BJ (cell line): Measurements from ENCODE around the gene PSD2. TPM values are rescaled to one million over a fixed set of nuclear protein-coding genes. Genes with fewer than 3 reads are reported as not detected.

Source experiments
- CTCF ChIA-PET: fragments of 350-600 bp; formaldehyde crosslinking; extraction: SDS; loops from one replicate; lab custom pipeline; 2021; ENCODE audit warnings: antibody characterized with exemption, inconsistent platforms; lab: Yijun Ruan, JAX
- POLR2A ChIA-PET: fragments of 300-600 bp; sonication (Branson Sonifier 250); formaldehyde crosslinking; extraction: SDS; loops from one replicate; lab custom pipeline; 2021; ENCODE audit warnings: antibody characterized with exemption; lab: Charles Lee
- DNase-seq: peaks from one replicate; pipeline ENCODE4 v3.0.0-alpha.2; 2011; ENCODE audit warnings: low read depth
- H3K27me3 ChIP-seq: 2 replicates; pipeline ENCODE4 v1.6.0; 2011; ENCODE audit warnings: low read length; ENCODE audit not compliant: control insufficient read depth, insufficient read depth
- H3K36me3 ChIP-seq: 2 replicates; pipeline ENCODE4 v1.5.1; 2011; ENCODE audit warnings: low read length; ENCODE audit not compliant: control insufficient read depth, insufficient read depth
- H3K4me3 ChIP-seq: 2 replicates; pipeline ENCODE4 v1.5.1; 2011; ENCODE audit warnings: low read depth, mild to moderate bottlenecking, control low read depth, low read length
- polyA plus RNA-seq: library from polyadenylated mRNA; depleted of rRNA; stranded (reverse); fragments of >200 nt; gene quantifications from 2 replicates; pipeline ENCODE4 v1.2.3, GENCODE V29; 2011
- TF ChIP-seq, protein P1 (sequence below): IDR thresholded peaks from 2 replicates; pipeline ENCODE4 v1.5.1; 2011; ENCODE audit warnings: low read depth, mild to moderate bottlenecking, control low read depth, inconsistent platforms, low read length, moderate library complexity; ENCODE audit not compliant: insufficient read depth

The PSD2 gene
- polyA plus RNA-seq, 1 experiment, result 0.04 TPM

DNA sequence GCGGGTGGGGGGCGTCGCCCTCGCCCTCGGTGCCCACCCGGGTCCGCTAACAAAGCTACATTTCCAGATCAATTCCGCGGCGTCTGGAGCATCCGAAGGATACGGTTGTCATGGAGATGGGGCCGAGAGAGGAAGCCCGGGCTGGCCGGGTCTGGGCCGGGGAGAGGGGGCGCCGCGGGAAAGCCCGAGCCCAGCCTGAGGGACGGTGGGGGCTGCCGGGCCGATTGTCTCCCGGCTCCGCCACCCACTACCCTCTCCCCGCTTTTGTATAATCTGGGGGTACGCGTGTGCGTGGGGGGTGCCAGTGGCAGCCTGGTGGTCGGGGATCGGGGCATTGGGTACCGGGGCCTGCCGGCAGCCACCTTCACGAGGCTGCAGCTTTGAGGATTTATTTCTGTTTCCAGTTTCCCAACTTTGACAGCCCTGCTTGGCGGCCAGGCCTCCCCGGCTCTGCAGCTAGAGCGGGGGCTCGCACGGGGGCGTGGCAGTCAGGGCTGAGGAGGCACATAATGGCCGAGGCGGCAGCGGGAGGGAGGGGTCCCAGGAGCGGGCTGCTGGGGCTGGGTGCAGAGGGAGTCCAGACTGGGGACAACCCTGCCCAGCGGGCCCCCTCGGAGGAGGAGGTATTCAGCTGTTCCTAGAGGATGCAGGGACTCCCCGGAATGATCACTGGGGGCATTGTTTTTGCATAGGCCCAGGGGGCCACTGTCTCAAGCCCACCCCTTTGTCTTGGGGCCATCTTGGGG is 626 bp downstream of the PSD2 start:
- DNase-seq, result no peak
- CTCF ChIA-PET, result interaction anchor here (0.8 to 3.7 kb wide), 5 partner anchors 8 to 172 kb away, joined by 3 to 28 read pairs (median 3); no protein-coding TSS in a partner anchor
- no peak overlapping the region for H3K4me3 ChIP-seq
- H3K27me3 ChIP-seq, result peaks cover 53% of the 10 kb centered on the region
- POLR2A ChIA-PET, result no interaction called here
- no peaks in the 10 kb centered on the region for H3K36me3 ChIP-seq
- TF ChIP-seq, protein P1, sequence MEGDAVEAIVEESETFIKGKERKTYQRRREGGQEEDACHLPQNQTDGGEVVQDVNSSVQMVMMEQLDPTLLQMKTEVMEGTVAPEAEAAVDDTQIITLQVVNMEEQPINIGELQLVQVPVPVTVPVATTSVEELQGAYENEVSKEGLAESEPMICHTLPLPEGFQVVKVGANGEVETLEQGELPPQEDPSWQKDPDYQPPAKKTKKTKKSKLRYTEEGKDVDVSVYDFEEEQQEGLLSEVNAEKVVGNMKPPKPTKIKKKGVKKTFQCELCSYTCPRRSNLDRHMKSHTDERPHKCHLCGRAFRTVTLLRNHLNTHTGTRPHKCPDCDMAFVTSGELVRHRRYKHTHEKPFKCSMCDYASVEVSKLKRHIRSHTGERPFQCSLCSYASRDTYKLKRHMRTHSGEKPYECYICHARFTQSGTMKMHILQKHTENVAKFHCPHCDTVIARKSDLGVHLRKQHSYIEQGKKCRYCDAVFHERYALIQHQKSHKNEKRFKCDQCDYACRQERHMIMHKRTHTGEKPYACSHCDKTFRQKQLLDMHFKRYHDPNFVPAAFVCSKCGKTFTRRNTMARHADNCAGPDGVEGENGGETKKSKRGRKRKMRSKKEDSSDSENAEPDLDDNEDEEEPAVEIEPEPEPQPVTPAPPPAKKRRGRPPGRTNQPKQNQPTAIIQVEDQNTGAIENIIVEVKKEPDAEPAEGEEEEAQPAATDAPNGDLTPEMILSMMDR, result no peak

DNA sequence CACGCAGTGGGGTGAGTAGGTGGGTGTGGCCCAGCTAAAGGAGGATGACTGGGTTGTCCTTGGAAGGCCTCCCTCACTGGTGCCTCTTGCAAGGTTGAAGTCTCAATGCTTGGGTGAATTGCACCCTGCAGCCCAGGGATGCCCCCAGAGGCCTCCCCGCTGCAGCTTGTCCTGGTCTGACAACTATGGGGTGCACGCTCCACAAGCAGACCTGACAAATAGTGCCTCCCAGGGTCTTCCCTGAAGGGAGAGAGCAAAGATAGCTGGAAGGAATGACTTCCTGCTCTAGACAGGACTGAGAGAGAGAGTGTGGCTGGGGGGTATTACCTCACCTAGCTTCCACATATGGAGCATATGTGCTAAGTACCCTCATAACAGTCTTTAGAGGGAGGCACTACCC is 1.7 kb downstream of the PSD2 start:
- Histone ChIP-seq H3K4me3 (no peak overlapping the region), H3K27me3 (peaks cover 55% of the 10 kb centered on the region), H3K36me3 (no peaks in the 10 kb centered on the region)
- ChIA-PET POLR2A (no interaction called here), CTCF (interaction anchor here (0.7 to 3.7 kb wide), 4 partner anchors 9 to 171 kb away, joined by 3 to 28 read pairs (median 3); no protein-coding TSS in a partner anchor)
- no peak for DNase-seq
- TF ChIP-seq, protein P1, result no peak

DNA sequence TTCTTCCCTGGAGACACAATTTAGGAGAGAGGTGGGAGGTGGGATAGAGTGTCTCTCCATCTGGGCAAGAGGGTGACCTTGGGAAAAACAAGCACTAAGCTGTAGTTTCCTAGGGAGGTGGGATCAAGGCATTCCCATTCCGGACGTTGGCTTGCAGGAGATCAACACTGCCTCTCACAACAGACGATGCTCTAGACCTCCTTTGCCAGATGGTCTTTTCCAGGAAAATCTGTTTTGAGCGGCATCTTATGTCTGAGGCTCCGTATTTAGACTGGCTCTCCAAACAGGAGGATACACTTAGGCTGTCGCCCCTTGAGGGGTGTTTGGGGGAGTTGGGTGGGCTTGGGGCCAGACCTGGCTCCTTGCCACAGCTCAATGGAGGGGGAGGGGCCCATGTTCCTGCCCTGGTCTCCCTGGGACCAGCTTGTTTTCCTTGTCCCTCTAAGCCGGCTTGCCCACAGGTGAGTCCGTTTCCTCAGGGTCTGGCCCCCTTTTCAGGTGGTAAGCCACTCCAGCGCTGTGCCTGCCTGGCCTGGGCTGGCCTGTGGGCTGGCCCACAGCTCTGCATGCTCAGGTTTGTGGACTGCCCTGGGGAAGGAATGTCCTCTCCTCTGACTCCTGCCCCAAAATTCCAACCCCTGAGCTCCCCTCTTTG is 2.4 kb downstream of the PSD2 start:
- Histone ChIP-seq H3K27me3 (peaks cover 54% of the 10 kb centered on the region), H3K36me3 (no peaks in the 10 kb centered on the region), H3K4me3 (no peak overlapping the region)
- no peak for DNase-seq
- ChIA-PET POLR2A (no interaction called here), CTCF (interaction anchor here (0.7 to 3.7 kb wide), 3 partner anchors 10 to 171 kb away, joined by 3 to 28 read pairs (median 3); no protein-coding TSS in a partner anchor)
- TF ChIP-seq, protein P1, result no peak

DNA sequence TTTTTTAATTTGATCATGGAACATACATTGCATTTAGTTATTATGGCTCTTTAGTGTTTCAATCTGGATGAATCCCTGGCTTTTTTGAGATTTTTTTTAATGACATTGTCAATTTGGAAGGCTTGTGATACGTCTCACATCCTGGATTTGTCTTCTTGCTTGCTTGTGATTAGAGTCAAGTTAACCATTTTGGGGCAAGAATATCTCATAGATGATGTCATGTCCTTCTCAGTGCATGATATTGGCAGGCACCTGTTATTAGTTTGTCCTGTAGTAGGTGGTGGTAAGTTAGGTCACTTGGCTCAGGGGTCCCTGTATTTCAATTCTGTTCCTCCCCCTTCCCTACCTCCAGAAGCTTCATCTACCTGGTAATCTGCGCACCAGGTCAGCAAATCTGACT is 3.3 kb downstream of the PSD2 start:
- peaks cover 50% of the 10 kb centered on the region for H3K27me3 ChIP-seq
- TF ChIP-seq, protein P1, result no peak
- H3K36me3 ChIP-seq, result no peaks in the 10 kb centered on the region
- no peak for DNase-seq
- no peak overlapping the region for H3K4me3 ChIP-seq
- ChIA-PET CTCF (interaction anchor here (1.5 to 3.7 kb wide), 4 partner anchors 11 to 172 kb away, joined by 3 to 28 read pairs (median 8); no protein-coding TSS in a partner anchor), POLR2A (no interaction called here)

DNA sequence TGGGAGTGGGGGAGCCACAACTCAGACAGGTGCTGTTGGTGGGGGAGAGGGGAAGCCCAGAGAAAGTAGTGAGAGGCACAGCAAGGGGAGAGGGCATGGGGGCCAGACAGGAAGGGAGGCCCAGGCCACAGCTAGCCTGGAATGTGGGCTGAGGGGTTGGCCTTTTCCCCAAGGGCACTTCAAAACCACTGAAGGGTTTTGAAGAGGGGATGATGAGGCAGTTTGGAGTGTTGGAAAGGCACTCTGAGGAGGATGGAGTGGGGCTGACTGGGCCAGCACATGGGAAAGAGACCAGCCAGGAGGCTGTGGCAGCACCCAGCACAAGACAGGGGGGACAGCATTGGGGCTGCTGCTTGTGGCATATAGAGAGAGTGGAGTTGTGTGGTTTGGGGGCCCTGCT is 3.8 kb downstream of the PSD2 start:
- POLR2A ChIA-PET, result no interaction called here
- CTCF ChIA-PET, result interaction anchor here (1.5 to 1.8 kb wide), 2 partner anchors 11 to 171 kb away, joined by 4 to 13 read pairs; no protein-coding TSS in a partner anchor
- Histone ChIP-seq H3K4me3 (no peak overlapping the region), H3K36me3 (no peaks in the 10 kb centered on the region), H3K27me3 (peaks cover 45% of the 10 kb centered on the region)
- DNase-seq, result no peak
- TF ChIP-seq, protein P1, result no peak
